ENCODE measurements around the gene PRDM16. TPM values are rescaled to one million over a fixed set of nuclear protein-coding genes. Genes with fewer than 3 reads are reported as not detected.

PRDM16 gene
- total and polyA plus RNA-seq, 2 of the 8 experiments (the other 6 are each of a cell fraction or from before 2014, with no cell fraction given) = 0.39 to 0.43 TPM

- TF ChIP-seq CHD7 (IDR thresholded peaks at IDR 0.05; ENCODE audit: insufficient replicate concordance, low read length) (no peak), RBBP5 (IDR thresholded peaks at IDR 0.05; ENCODE audit: borderline replicate concordance, low read depth, low read length) (no peak), SIRT6 (IDR thresholded peaks at IDR 0.05; ENCODE audit: low read length) (no peak), SRF (IDR thresholded peaks at IDR 0.05; ENCODE audit: low read depth, low read length) (no peak), E2F6 (IDR thresholded peaks at IDR 0.05) (no peak), RAD21 (IDR thresholded peaks at IDR 0.05 in 1 of 2, conservative IDR thresholded peaks at IDR 0.05 in 1 of 2; ENCODE audit: low read depth in 2 of 2, low read length in 2 of 2) (no peak), JUND (IDR thresholded peaks at IDR 0.05; ENCODE audit: low read length) (no peak)
These were observed 35.8 kb upstream of the PRDM16 start (continued) for GRCh38 chr1:3033040-3033789.

All from H1 (cell line).